ENCODE measurements around the gene IL1RL2.

DNA sequence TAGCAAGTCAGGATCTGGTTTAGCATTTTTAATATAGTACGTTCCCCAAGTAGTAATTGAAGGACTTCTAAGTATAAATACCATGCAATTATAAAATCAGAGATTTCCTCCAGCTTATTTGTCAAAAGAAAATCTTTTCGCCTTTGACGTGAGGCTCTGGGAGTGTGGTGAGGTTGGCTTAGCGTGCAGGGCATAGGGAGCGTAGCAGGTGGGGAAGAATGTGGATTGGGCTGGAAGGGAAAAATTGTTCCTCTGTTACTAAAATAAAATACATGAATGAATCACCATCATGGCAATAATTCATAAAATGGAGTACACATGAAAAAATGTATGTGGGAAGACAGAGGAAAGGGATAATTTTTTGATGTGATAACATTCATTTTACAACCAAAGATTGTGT lies 5.4 kb upstream of the IL1RL2 start:
- TF ChIP-seq CTCF (IDR thresholded peaks at IDR 0.05) (no peak), POLR2AphosphoS5 (IDR thresholded peaks at IDR 0.05; ENCODE audit: low read depth, low read length) (no peak), SIN3A (IDR thresholded peaks at IDR 0.05; ENCODE audit: borderline replicate concordance, insufficient read depth, low read depth, low read length) (no peak)
- TF ChIP-seq, protein P1, sequence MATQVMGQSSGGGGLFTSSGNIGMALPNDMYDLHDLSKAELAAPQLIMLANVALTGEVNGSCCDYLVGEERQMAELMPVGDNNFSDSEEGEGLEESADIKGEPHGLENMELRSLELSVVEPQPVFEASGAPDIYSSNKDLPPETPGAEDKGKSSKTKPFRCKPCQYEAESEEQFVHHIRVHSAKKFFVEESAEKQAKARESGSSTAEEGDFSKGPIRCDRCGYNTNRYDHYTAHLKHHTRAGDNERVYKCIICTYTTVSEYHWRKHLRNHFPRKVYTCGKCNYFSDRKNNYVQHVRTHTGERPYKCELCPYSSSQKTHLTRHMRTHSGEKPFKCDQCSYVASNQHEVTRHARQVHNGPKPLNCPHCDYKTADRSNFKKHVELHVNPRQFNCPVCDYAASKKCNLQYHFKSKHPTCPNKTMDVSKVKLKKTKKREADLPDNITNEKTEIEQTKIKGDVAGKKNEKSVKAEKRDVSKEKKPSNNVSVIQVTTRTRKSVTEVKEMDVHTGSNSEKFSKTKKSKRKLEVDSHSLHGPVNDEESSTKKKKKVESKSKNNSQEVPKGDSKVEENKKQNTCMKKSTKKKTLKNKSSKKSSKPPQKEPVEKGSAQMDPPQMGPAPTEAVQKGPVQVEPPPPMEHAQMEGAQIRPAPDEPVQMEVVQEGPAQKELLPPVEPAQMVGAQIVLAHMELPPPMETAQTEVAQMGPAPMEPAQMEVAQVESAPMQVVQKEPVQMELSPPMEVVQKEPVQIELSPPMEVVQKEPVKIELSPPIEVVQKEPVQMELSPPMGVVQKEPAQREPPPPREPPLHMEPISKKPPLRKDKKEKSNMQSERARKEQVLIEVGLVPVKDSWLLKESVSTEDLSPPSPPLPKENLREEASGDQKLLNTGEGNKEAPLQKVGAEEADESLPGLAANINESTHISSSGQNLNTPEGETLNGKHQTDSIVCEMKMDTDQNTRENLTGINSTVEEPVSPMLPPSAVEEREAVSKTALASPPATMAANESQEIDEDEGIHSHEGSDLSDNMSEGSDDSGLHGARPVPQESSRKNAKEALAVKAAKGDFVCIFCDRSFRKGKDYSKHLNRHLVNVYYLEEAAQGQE (IDR thresholded peaks at IDR 0.05; ENCODE audit: insufficient read depth in 1 of 2, low read depth in 2 of 2, low read length in 1 of 2) = no peak
